Measurements from ENCODE around the gene BCAS4.
"Not testable (repeated sequence)": the region's sequence is repeated elsewhere in the genome, so short reads cannot be mapped to it uniquely, and the experiment has no call there.

Gene BCAS4, protein sequence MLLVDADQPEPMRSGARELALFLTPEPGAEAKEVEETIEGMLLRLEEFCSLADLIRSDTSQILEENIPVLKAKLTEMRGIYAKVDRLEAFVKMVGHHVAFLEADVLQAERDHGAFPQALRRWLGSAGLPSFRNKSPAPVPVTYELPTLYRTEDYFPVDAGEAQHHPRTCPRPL

DNA sequence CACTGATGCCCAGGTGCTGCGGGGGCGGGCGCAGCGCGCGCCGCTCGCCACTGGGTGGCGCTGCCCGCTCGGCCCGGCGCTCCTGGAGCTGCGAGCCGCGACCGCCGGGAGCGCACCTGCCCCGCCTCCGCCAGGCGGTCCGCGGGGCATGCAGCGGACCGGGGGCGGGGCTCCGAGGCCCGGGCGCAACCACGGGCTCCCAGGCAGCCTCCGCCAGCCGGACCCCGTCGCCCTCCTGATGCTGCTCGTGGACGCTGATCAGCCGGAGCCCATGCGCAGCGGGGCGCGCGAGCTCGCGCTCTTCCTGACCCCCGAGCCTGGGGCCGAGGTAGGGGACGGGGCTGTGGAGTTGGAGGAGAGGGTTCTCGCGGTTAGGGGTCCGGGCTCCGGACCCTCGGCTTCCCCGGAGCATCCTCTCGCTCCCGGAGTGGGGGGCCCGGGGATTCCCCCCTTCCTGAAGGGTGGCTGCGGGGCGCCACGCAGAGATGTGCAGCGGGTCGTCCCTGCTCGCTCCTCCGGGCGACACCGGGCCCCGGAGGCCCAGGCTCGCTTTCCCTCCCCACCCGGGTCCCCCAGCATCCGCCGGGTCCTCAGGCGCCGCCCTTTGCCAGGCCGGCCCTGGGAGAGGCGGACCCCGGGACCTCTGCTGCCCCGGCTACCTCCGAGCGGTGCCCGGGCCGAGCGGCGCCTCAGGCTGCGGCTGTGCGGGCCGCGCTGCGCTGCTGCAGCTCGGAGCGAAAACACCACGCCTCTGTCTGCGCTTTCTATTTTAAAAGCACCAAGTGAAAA lies at the start of gene BCAS4:
BCAS4 (plus strand) TSS at position 216 of the 789 bp plus-strand sequence; CDS start at position 239, 23 bp downstream.
- no peak for DNase-seq (ENCODE audit: low read depth)

DNA sequence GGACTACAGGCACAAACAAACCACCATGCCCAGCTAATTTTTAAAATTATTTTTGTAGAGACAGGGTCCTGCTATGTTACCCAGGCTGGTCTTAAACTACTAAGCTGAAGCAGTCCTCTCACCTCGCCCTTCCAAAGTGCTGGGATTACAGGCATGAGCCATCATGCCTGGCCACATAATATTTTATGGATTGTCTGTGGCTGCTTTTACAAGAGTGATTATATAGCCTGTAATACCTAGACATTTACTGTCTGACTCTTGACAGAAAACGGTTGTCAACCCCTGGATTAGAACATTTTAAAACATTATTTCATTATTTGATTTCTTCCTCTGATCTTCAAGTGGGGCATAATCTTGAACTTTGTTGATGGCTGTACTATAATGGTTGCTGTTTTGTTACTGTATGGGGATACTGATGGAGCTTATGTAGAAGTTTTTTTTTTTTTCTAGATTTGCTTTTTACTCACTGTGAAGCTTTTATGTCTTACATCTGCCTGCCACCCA lies 49.2 kb upstream of the BCAS4 start:
- DNase-seq (ENCODE audit: low read depth): no peak

DNA sequence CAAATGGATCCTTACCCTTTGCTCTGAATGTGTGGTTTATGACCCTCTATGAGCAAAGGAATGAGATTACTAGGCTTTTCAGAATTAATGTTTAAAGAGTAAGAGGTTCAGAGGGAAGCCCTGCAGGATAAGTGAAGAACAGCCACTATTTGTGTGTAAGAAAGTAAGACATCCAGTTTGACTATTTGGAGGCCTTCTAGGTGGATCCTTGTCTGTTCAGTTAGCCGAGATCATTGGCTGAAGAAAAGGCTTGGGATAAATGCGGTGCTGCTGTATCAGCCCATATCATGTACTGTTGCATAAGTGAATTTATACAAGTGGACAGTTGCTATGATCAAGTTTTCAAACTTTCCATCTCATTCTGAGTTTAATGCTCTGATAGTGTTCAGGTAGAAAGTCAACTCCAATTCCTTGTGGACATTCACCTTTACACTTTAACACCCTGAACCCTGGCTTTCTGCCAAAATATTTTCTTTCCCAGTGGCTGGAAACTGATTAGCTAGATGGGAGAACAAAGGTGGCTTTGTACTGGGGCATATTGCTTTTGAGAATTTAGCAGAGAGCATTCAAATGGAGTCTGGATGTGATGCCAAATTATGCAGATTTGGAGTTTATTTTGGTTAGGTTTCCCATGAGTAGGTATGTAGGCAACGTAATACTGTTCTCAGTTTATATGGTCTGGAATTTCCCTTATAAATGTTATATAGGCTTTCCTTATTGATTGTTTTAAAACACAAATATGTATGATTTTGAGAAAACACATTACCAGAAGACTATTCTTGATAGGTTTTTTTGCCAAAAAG lies 48.5 kb upstream of the BCAS4 start:
- no peak for DNase-seq (ENCODE audit: low read depth)

DNA sequence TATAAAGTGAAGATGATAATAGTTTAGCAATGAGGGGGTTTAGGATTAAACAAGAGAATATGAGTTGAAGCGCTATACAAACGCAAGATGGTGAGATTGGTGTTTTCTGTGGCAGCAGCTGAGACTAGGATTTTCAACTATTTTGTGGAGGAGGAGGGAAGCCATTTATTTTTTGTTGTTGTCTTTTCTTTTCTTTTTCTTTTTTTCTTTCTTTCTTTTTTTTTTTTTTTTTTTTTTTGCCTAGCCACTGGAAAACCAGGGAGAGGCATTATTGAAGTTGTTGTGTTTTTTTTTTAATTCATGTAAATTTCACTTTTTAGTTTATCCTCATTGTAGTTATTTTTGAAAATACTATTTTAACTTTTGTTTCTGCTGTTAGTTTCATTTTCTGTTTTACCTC lies 47.6 kb upstream of the BCAS4 start:
- no peak for DNase-seq (ENCODE audit: low read depth)

DNA sequence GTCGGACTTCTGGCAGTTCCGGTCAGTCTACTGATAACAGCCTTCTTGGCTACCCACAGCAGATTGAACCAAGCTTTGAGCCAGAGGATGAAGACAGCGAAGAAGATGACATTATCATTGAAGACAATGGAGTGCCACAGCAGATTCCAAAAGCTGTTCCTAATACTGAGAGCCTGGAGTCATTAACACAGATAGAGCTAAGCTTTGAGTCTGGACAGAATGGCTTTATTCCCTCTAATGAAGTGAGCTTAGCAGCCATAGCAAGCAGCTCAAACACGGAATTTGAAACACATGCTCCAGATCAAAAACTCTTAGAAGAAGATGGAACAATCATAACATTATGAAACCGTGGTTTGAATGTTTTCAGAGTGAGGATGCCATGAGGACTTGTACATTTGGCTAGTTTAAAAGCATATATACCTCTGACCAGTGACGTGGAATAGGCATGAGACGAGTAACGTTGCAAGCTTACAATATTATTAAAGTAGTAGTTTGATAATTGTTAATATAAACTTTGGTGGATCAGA lies 44.7 kb upstream of the BCAS4 start:
- DNase-seq (ENCODE audit: low read depth): no peak

DNA sequence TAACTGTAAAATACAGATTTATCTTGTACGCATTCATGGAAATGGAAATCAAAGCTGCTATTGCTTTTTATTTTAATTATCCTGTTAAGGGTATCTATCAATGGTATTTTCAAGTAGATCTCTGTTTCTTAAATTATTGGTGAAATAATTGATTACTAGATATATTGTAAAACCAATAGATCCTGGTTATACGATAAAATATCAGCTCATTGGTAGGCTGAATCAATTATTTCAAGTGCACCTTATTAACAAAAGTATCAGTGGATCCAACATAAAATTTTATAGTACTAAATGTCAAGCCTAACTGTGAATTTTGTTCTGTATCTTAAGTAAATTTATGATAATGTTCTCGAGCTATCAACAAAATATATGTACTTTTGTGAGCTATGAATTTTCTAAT lies 41.7 kb upstream of the BCAS4 start:
- DNase-seq (ENCODE audit: low read depth): no peak

DNA sequence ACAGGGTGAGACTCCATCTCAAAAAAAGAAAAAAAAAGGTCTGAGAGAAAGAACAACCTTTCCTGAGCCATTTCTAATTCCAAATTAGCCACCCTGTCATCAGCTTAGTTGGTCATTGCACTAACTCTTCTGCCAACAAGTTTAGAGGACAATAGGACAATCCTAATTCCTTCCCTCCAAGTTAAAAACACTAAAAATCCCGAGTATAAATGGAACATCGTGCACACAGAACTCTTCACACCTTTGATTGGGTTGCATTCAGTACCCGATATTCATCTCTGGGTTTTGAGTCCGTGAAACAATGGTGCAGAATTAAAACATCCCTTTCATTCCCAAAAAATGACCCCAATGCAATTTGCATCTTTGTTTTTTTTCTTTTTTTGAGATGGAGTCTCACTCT lies 40.4 kb upstream of the BCAS4 start:
- DNase-seq (ENCODE audit: low read depth): no peak

DNA sequence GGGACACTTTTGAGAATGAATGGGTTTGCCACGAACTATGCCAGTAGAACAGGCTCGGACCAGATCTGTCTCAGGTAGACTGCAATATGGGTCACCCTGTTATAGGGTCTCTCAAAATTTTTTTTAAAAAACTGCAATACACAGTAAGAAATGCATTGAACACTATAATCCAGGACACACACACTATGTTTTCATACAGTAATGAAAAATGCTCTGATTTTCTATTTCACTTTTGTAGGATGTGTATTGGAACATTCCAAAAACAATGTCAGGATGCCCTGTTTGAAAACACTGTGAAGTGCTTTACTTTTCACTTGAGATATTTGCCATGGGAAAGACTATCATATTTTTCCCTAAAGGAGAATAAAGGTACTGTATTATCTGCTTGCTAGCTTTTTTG lies 38.4 kb upstream of the BCAS4 start:
- DNase-seq (ENCODE audit: low read depth): no peak

DNA sequence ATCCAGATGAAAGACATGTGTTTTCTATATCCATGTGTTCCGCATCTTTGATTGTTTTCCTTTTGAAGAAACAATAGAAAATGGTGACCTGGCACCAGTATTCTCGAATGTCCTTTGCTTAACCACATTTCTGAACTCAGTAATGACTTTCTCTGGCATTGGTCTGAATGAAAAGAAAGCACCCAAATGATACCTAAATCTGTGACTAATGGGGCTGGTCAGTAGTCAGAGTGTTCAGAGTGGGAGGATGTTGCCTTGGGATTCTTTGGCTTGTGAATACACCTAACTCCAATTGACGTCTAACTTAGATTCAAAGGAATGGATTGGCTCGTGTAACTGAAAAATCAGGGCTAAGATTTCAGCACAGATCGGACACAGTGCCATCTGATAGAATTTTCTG lies 36.4 kb upstream of the BCAS4 start:
- no peak for DNase-seq (ENCODE audit: low read depth)

DNA sequence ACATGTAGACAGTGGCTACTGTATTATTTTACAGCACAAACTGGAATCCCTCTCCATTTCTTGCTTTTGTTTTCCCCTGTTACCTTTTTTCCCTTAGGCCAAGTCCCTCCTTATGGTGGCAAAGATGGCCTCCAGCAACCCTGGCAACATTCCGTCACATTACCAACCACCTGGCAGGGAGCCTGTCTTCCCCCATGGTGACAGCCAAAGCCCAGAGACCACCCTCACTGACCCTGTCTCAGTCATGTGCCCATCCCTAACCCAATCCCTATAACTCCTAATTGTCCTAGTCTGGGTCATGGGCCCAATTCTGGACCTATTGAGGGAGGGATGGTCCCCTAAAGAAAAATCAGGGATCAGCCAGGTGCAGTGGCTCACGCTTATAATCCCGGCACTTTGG lies 35.9 kb upstream of the BCAS4 start:
- DNase-seq (ENCODE audit: low read depth): no peak

DNA sequence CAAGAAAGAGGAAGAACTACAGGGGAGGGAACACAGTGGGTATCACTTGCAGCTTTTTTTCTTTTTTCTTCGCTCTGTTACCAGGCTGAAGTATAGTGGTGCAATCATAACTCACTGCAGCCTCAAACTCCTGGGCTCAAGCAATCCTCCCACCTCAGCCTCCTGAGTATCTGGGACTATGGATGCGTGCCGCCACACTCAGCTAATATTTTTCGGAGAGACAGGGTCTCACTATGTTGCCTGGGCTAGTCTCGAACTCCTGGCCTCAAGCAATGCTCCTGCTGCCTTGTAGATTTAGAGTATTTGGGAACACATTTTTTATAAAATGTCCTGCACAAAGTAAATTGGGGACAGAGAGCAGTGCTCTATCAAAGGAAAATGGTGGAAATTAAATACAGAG lies 35.2 kb upstream of the BCAS4 start:
- DNase-seq (ENCODE audit: low read depth): no peak

DNA sequence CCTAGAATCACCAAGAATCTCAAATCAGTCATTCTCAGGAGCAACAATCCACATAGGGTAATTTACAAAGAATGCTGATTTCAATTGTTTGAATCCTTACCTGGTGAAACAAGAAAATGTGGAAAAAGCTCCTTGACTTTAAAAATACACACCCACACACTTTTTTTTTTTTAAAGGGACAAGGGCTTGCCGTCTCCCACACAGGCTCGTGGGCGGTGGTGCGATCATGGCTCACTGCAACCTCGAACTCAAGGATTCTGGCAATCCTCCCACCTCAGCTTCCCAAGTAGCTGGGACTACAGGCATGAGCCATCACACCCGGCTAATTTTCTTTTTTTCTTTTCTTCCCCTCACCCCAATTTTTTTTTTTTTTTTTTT lies 32.8 kb upstream of the BCAS4 start:
- no peak for DNase-seq (ENCODE audit: low read depth)

DNA sequence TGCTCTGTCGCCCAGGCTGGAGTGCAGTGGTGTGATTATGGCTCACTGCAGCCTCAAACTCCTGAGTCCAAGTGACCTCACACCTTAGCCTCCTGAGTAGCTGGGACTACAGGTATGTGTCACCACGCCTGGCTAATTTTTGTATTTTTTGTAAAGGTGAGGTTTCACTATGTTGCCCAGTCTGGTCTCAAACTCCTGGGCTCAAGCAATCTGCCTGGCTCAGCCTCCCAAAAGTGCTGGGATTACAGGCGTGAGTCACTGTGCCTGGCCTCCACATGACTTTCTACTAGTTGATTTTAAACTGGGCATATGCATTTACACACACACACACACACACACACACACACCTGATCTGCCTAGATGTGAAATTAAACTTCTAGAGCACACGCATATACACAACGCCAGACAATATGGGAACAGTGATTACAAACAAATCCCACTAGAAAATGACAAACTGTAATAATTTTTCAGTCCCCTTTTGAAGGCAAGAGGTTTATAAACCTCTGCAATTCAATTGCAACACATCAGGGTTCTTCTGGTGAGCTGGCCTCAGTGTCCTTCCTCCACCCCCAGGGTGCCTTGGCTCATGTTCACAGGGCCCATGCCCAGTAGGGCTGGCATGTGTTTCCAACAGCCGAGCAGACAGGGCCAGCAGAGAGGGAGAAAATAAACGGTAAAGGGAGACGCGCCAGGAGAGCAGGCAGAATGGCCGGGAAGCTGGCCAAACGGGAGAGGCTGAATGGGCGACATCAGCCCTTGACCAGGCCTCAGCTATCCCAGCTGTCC lies 32.2 kb upstream of the BCAS4 start:
- no peak for DNase-seq (ENCODE audit: low read depth)

DNA sequence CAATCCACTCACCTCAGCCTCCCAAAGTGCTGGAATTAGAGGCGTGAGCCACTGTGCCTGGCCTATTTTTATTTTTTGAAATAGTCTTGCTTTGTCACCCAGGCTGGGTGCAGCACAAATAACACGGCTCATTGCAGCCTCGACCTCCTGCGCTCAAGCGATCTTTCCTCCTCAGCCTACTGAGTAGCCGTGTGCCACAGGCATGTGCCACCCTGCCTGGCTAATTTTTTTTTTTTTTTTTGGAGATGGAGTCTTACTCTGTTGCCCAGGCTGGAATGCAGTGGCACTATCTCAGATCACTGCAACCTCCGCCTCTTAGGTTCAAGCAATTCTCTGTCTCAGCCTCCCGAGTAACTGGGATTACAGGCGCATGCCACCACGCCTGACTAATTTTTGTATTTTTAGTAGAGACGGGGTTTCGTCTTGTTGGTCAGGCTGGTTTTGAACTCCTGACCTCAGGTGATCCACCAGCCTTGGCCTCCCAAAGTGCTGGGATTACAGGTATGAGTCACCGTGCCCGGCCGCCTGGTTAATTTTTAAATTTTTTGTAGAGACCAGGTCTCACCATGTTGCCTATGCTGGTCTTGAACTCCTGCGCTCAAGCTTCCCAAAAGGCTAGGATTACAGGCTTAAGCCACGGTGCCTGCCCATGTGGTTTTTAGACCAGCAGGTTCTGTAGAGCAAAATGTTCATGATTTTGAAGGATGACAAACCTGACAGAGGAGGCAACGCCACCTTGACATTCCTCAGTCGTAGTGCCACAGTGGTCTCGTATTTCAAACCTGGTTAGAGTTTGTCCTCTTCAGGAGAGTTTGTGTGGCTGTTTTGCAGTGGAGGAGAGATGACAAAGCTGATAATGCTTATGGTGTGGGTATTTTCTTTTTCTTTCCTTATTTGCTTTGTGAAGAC lies 31.1 kb upstream of the BCAS4 start:
- not testable (repeated sequence) for DNase-seq (ENCODE audit: low read depth)

DNA sequence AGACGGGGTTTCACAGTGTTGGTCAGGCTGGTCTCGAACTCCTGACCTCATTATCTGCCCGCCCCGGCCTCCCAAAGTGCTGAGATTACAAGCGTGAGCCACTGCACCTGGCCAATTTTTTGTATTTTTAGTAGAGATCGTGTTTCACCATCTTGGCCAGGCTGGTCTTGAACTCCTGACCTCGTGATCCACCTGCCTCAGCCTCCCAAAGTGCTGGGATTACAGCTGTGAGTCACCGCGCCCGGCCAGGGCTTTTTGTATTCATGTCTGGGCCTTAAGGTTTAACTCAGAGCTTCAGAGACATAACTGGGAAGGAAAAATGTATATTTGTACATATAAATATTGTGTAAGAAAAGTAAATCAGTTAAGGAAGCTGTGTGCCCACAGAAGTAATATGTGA lies 29.6 kb upstream of the BCAS4 start:
- DNase-seq (ENCODE audit: low read depth): not testable (repeated sequence)

DNA sequence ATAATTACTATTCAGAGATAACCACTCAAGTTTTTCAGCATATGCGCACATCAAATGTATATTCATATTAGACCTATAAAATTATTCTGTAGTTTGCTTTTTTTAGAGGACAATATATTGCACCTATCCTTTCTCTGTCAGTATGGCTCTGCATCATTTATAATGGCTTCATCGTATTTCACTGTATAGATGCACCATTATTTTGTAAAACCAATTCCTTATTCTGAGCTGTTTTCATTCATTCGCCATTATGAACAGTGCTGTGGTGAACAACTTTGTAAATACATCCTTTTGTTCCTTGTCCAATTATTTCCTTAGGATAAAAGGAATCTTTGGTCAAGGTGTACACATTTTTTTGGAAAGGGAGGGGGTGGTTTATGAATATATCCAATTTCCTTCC lies 29.2 kb upstream of the BCAS4 start:
- no peak for DNase-seq (ENCODE audit: low read depth)

DNA sequence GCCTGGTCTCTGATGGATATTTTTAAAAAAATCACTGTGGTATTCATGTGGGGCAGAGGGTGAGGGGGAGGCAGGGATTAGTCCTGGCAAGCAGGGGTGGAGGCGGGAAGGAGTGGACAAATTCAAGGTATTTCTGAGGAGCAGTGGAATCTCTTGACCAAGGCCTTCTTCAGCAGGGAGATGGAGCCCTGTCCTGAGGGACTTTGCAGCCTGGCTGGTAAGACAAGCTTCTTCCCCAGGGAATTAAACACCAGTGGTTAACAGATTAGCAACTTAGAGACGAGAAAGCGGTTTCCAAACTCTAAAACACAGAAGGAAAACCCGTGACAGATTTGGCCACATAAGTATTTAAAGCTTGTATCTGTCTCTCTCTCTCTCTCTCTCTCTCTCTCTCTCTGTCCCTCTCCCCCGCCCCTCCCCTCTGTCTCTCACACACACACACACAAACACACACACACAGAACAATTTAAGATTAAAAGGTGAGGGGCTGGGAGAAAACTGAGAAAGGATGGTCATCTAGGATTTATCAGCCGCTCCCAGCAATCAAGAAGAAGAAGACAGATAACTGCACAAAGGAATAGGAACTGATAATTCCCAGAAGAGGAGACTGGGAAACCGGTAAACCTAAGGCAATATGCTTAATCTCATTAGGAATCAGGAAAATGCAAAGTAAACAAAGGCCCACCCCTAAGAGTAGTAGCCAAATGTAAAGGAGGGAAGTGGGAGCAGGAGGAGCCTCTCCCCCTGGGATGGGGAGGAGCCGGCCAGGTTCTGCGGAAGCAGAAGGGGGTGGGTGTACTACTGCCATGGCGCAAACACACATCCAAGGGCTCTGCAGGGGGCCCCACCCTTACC lies 27.7 kb upstream of the BCAS4 start:
- not testable (repeated sequence) for DNase-seq (ENCODE audit: low read depth)

DNA sequence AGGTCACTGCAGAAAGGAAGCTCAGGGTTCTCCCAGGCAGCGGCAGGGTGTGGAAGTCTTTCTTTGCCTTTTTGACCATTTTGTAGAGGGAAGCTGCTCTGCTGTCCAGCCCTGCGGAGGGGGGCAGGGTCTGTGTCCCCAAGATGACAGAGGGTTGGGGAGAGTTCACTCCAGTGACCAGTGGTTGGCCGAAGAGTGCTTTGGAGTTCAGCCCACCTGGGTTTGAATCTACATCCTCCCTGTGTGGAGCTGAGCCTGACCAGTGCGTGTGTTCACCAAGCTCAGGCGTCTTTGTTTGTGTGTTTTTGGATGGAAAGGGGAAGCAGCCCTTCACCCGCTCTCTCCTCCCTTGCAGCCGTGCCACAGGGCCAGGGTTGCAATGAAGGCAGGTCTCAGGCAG lies 25.9 kb upstream of the BCAS4 start:
- DNase-seq (ENCODE audit: low read depth): not testable (repeated sequence)

DNA sequence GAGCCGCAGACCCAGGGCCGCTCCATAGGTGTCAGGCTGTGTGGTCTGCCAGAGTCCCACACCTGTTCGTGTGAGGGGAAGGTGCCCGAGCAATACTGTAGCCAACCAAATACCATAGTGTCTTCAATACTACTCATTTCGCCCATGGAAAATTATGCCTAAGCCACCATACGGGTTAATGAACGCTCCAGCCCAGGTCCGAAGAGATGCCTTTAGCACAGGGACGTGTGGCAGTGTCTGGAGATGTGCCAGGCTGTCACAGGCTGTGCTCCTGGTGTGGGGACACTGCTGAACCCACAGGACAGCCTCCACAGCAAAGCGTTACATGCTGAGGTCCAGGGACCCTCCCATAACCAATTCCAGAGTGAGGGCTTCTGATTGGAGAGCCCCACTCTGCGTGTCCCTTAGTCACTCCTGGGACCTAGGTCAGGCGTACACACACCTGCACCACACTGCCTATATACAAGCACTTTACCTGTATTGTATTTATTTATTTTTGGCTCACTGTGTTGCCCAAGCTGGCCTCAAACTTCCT lies 25.2 kb upstream of the BCAS4 start:
- DNase-seq (ENCODE audit: low read depth): not testable (repeated sequence)

Data from non-pigmented ciliary epithelial cell (primary cell).